Activated gamma-delta T cell treated with anti-CD3 and anti-CD28 coated beads, Interleukin-2, amount 50 U/mL, for 16 hours (primary cell): ENCODE results near the gene ZNF846.
"Not testable (repeated sequence)": the region's sequence is repeated elsewhere in the genome, so short reads cannot be mapped to it uniquely, and the experiment has no call there.

Experiments
- DNase-seq: peaks from one replicate; pipeline ENCODE4 v3.0.0-alpha.2; 2020; ENCODE audit warnings: low read depth

The ZNF846 gene

GRCh38 chr19:9784163-9784496, 15.6 kb upstream of the ZNF846 start:
- not testable (repeated sequence) for DNase-seq

DNA sequence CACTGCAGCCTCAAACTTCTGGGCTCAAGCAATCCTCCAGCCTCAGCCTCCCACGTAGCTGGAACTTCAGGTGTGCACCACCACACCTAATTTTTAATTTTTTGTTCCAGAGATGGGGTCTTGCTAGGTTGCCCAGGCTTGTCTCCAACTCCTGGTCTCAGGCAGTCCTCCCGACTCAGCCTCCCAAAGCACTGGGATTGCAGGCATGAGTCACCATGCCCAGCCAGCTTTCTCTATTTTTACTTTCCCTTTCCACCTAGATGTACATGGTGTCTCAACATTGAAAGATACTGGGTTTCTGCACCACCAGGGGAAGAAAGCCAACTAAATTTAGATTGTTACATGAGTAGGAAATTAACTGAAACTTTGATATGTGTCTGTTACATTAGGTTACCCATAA, 13.8 kb upstream of the ZNF846 start:
- DNase-seq, result no peak

DNA sequence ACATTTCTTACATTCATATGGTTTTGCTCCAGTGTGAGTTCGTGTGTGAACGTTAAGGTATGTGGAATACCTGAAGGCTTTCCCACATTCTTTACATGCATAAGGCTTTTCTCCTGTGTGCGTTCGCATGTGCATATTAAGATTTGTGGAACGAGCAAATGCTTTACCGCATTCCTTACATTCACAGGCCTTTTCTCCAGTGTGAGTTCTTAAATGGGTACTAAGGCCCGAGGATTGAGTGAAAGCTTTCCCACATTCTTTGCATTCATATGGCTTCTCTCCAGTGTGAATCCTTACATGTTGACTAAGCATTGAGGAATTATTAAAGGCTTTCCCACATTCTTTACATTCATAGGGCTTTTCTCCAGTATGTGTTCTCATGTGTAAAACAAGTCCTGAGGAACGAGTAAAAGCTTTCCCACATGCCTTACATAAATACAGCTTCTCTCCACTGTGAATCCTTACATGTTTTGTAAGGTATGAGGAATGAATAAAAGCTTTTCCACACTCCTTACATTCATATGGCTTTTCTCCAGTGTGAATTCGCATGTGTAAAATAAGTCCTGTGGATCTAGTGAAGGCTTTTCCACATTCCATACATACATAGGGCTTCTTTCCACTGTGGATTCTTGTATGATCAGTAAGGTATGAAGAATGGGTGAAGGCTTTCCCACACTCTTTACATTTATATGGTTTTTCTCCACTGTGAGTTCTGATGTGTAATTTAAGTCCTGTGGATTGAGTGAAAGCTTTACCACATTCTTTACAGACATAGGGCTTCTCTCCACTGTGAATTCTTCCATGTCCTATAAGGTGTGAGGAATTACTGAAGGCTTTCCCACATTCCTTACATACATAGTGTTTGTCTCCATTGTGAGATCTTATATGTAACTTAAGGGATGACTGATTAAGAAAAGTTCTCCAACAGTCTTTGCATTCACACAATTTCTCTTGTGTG, 10.7 kb downstream of the ZNF846 start:
- no peak for DNase-seq

DNA sequence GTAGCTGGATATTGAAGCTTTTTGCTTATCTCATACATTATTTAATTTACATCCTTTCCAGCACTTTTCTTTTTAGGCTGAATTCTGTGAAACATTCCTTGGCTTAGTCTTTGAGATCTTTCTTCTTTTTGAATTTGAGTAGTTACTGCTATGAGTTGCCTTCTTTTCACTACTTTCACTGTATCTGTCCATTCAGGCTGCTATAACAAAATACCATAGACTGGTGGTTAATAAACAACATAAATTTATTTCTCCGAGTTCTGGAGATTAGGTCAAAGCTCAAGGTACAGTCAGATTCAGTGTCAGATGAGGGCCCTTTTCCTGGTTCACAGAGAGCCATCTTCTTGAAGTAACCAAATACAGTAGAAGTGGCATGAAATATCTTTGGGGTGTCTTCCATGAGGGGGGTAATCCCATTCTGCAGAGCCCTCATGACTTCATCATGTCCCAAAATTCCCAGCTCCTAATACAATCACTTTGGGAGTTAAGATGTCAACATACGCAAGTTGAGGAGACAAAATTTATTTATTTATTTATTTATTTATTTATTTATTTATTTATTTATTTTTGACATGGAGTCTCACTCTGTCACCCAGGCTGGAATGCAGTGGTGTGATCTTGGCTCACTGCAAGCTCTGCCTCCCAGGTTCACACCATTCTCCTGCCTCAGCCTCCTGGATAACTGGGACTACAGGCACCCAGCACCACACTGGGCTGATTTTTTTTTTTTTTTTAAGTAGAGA, 15.7 kb downstream of the ZNF846 start:
- no peak for DNase-seq

DNA sequence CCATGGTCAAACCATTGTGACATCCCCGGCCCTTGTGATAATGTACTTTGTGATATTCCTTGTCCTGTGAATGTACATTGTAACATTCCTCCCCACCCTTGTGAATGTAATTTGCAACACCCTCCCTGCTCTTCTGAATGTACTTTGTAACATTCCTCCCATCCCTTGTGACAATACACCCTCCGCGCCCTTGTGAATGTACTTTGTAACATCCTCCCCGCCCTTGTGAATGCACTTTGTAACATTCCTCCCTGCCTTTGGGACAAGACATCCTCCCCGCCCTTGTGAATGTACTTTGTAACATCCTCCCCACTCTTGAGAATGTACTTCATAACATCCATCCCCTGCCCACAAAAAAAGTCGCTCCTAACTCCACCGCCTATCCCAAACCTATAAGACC, 17.1 kb downstream of the ZNF846 start:
- DNase-seq, result no peak

GRCh38 chr19:9741476-9742171, 26.9 kb downstream of the ZNF846 start:
- DNase-seq, result no peak

GRCh38 chr19:9735986-9736385, 32.6 kb downstream of the ZNF846 start:
- DNase-seq, result no peak

DNA sequence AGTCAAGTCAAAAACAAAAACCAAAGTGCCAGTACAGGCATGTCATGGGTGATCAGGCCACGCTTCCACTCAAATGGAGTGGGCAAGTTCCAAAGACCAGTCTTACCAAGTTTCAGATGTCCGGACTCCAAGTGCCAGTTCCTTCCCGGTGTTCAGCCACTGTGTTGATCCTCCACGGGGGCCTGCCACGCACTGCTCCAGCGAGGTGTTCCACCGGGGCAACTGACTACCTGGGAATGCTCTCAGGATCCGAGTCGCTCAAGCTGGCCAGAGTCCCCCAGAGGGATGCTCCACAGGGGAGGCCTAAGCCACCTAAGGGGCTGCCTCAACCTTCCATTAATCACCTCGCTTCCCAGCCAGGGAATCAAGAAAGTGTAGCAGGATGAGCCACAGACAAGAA, 38.5 kb downstream of the ZNF846 start:
- DNase-seq, result not testable (repeated sequence)

- no peak for DNase-seq
These were observed 39.4 kb downstream of the ZNF846 start for GRCh38 chr19:9729162-9729561.

- DNase-seq, result no peak
These were observed 40.9 kb downstream of the ZNF846 start for GRCh38 chr19:9727644-9728043.

GRCh38 chr19:9725508-9726201, 42.9 kb downstream of the ZNF846 start:
- DNase-seq, result not testable (repeated sequence)

GRCh38 chr19:9724157-9724556, 44.4 kb downstream of the ZNF846 start:
- DNase-seq, result no peak

DNA sequence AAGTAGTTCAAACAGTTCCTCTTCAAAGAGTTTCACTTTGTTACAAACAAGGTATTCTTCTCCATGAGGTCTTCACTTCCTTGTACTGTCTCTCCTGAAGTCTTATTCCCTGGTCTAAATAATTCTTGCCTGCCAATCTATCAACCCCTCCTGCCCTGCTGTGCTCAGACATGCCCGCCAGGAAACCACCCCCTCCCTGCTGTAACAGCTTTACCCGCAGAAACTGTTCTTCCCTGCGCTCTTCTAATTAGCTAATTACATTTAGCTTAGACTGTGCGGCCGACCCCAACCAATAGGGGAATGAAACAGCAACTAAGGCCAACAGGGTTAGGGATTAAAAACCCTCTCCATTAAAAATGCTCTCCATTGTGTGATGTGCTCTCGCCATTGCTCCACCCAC, 46.7 kb downstream of the ZNF846 start:
- no peak for DNase-seq

- DNase-seq, result no peak
These were observed 48.0 kb downstream of the ZNF846 start for GRCh38 chr19:9720541-9720940.

DNA sequence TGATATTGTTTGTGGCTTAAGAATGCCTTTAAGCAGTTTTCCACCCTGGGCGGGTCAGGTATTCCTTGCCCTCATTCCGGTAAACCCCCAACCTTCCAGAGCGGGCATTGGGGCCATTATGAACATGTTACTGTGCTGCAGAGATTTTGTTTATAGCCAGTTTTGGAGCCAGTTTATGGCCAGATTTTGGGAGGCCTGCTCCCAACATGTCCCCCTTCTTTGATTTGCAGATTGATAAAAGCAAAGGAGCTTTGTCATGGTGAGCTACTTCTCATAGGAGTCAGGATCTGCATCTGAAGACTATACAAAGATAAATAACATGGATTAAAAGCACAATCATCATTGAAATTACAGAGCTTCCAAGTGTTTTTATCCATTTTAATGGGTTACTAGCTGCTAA, 56.7 kb downstream of the ZNF846 start:
- DNase-seq, result no peak

GRCh38 chr19:9709305-9709704, 59.2 kb downstream of the ZNF846 start:
- DNase-seq, result no peak

GRCh38 chr19:9705836-9706235, 62.7 kb downstream of the ZNF846 start:
- no peak for DNase-seq

- no peak for DNase-seq
These were observed 66.4 kb downstream of the ZNF846 start for GRCh38 chr19:9702186-9702585.
